ENCODE data around the gene SYT7.

Gene SYT7

DNA sequence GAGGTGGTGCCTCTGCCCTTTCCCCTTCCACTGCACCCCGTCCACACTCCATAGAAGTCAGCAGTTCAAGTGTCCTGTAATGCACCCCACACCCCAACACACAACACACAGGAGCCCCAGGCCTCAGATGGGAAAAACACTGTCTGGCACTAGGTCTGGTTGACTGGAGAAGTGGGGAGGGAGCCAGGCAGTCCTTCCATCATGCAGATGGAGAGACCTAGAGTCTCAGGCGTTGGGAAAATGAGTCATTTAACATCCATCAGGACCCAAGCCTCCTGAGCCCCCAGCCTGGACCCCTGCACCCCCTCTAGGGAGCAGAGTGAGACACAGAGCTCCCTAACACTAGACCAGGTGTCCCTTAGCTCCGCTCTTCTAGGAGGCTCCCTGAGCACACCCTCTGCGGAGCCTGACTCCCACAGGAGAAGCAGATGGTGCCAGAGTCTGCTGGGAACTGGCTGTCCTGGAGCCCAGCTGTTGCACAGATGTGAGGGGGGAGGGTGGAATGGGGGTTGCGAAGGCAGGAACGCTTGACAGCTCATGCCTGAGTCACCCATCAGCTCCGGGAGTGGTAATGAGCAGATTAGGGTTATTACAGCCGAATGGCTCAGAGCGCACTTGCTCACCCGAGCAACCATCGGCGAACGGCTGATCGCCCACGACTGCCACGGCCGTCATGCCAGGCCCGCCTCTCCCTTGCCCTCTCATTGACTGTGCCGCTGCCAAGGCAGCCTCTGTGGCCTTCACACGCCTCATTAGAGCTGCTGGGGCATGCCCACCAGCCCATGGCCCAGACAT lies 22.1 kb upstream of the SYT7 start:
- TF ChIP-seq FOXP2 (optimal IDR thresholded peaks at IDR 0.05; ENCODE audit: borderline replicate concordance, extremely low read depth, extremely low read length, insufficient read depth) (peak; percentile 96), TAF1 (IDR thresholded peaks at IDR 0.05; ENCODE audit: borderline replicate concordance, insufficient read depth, low read length) (no peak), SIN3A (IDR thresholded peaks at IDR 0.05; ENCODE audit: borderline replicate concordance, insufficient read depth, low read length) (0 out of 2 replicates have a peak, but pooled peaks have one; percentile 17), POLR2AphosphoS5 (IDR thresholded peaks at IDR 0.05; ENCODE audit: low read depth, low read length) (no peak)
- TF ChIP-seq, protein P1, sequence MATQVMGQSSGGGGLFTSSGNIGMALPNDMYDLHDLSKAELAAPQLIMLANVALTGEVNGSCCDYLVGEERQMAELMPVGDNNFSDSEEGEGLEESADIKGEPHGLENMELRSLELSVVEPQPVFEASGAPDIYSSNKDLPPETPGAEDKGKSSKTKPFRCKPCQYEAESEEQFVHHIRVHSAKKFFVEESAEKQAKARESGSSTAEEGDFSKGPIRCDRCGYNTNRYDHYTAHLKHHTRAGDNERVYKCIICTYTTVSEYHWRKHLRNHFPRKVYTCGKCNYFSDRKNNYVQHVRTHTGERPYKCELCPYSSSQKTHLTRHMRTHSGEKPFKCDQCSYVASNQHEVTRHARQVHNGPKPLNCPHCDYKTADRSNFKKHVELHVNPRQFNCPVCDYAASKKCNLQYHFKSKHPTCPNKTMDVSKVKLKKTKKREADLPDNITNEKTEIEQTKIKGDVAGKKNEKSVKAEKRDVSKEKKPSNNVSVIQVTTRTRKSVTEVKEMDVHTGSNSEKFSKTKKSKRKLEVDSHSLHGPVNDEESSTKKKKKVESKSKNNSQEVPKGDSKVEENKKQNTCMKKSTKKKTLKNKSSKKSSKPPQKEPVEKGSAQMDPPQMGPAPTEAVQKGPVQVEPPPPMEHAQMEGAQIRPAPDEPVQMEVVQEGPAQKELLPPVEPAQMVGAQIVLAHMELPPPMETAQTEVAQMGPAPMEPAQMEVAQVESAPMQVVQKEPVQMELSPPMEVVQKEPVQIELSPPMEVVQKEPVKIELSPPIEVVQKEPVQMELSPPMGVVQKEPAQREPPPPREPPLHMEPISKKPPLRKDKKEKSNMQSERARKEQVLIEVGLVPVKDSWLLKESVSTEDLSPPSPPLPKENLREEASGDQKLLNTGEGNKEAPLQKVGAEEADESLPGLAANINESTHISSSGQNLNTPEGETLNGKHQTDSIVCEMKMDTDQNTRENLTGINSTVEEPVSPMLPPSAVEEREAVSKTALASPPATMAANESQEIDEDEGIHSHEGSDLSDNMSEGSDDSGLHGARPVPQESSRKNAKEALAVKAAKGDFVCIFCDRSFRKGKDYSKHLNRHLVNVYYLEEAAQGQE (IDR thresholded peaks at IDR 0.05; ENCODE audit: insufficient read depth in 1 of 2, low read depth in 2 of 2, low read length in 2 of 2): no peak

DNA sequence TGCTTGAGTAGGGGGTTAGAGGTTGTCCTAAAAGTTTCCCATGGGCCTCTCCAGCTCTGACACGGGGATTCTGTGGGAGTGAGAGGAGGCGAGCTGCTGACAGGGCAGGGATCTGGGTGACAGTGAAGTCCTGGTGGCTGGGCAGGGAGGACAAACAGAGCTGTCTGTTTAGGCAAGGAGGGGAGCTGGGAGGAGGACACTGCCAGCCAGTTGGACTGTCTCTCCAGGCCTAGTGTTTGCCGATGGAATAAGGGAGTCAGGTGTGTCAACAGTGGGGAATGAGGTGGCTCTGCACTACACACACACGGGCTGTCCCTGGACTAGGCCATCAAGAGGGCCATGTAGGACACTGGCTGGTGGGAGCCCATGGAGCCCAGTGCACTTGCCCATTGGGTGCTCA lies 20.6 kb upstream of the SYT7 start:
- no peak for TF ChIP-seq TAF1 (IDR thresholded peaks at IDR 0.05; ENCODE audit: borderline replicate concordance, insufficient read depth, low read length)
- TF ChIP-seq POLR2AphosphoS5 (IDR thresholded peaks at IDR 0.05; ENCODE audit: low read depth, low read length): no peak
- TF ChIP-seq FOXP2 (optimal IDR thresholded peaks at IDR 0.05; ENCODE audit: borderline replicate concordance, extremely low read depth, extremely low read length, insufficient read depth): no peak
- TF ChIP-seq, protein P1 (IDR thresholded peaks at IDR 0.05; ENCODE audit: insufficient read depth in 1 of 2, low read depth in 2 of 2, low read length in 2 of 2): no peak
- no peak for TF ChIP-seq SIN3A (IDR thresholded peaks at IDR 0.05; ENCODE audit: borderline replicate concordance, insufficient read depth, low read length)

DNA sequence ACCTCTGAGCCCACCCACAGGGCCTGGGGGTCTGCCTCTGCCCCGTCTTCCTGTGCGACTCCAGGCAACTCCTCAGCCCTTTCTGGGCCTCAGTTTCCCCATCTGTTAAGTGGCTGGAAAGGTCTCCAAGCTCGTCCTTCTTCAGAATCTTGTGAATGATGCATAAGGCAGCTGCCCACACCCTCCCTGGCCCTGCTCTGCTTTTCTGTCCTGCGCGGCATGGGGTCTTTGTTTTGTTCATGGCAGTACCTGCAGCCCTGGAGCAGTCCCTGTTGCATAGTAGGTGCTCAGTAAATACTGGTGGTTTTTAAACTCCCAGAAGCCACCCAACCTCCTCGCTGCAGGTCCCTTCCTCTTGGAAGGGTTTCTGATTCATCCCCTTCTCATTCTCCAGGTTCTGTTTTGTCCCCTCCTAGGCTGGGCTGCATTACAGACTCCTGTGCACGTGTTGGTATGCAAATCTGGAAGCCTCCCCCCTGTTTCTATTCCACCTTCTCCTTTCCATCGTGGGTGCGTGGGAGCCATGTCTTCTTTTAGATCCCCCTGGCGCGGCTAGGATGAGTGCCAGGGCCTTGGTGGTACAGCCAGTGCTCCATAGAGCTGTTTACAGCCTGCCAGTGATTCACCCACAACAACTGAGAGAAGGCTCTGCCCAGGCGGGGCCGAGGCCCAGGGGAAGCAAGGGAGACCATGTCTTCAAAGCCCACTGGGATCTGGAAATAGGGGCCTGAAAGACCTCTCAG lies 19.3 kb upstream of the SYT7 start:
- TF ChIP-seq, protein P1 (IDR thresholded peaks at IDR 0.05; ENCODE audit: insufficient read depth in 1 of 2, low read depth in 2 of 2, low read length in 2 of 2): no peak

DNA sequence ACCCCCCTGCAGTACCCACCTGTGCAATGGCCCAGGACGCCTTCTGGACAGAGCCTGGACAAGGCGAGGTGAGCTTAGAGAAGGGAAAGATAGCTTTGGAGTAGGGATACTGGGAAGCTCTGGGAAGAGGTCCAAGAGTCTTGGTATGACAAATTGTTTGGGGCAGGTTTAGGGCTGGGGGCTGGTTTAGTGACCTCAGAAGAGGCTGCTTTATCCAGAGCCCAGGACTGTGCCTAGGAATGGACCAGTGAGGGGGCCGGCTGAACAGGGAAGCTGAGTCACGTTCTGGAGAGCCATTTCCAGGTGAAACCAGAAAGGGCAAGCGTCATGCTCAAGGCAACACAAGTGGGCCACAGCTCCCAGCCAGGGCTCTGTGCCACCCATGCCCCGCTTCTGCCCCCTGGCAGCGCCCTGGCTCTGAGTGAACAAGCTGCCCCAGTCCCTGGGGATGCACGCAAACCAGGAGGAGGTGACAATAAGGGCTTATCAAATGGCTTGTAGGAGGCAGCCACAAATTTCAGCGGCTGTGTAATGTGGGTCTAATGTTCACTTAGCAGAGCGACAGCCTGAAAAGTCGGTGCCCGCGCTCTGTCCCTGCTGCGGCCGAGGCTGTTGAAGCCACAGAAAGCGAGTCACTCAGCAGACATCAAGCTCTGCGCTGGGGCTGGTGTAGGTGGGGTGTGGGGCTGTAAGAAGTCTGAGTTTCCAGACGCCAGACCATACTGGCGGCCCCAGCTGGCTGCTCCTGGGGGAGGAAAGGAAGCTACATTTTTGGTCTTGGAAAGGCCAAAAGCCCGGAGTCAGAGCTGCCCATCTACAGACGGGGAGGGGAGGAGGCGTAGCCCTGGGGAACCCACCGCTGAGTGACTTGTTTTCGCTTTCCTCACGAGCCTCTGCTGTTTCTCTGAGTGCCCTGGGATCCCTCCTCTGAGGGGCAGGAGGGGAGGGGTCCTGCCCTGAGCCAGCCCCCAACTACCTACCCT lies 18.3 kb upstream of the SYT7 start:
- TF ChIP-seq POLR2AphosphoS5 (IDR thresholded peaks at IDR 0.05; ENCODE audit: low read depth, low read length) (no peak), SIN3A (IDR thresholded peaks at IDR 0.05; ENCODE audit: borderline replicate concordance, insufficient read depth, low read length) (no peak), TAF1 (IDR thresholded peaks at IDR 0.05; ENCODE audit: borderline replicate concordance, insufficient read depth, low read length) (no peak), FOXP2 (optimal IDR thresholded peaks at IDR 0.05; ENCODE audit: borderline replicate concordance, extremely low read depth, extremely low read length, insufficient read depth) (no peak)
- TF ChIP-seq, protein P1 (IDR thresholded peaks at IDR 0.05; ENCODE audit: insufficient read depth in 1 of 2, low read depth in 2 of 2, low read length in 2 of 2): no peak

Measured in PFSK-1 (cell line).